Activated T-cell treated with anti-CD3 and anti-CD28 coated beads for 48 hours (primary cell): ENCODE data around the gene FAM72B.
"Not testable (repeated sequence)": the region's sequence is repeated elsewhere in the genome, so short reads cannot be mapped to it uniquely, and the experiment has no call there.

Experiments used
- DNase-seq: peaks from one replicate; pipeline ENCODE4 v3.0.0-alpha.2; 2020; ENCODE audit warnings: low read depth

The FAM72B gene

DNA sequence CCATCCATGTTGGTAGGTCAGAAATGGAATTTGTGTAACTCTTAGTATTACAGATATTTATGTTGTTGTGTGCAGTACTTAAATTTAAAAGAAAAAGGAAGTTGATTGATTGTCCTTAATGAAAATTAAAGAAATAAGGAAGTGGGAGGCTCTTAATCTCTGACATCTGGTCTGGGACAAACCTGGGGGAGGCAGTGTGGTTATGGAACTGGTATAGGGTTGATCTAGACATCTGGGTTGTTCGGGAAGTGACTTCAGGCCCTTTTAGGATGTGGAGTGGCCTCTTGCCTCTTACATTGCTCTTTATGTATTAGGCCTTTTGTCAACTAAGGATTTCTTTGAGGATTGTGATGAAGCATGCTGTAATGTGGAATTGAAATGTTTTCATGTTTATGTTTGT, 16.1 kb upstream of the FAM72B start:
- not testable (repeated sequence) for DNase-seq

GRCh38 chr1:121199763-121200162, 15.6 kb upstream of the FAM72B start:
- not testable (repeated sequence) for DNase-seq

DNA sequence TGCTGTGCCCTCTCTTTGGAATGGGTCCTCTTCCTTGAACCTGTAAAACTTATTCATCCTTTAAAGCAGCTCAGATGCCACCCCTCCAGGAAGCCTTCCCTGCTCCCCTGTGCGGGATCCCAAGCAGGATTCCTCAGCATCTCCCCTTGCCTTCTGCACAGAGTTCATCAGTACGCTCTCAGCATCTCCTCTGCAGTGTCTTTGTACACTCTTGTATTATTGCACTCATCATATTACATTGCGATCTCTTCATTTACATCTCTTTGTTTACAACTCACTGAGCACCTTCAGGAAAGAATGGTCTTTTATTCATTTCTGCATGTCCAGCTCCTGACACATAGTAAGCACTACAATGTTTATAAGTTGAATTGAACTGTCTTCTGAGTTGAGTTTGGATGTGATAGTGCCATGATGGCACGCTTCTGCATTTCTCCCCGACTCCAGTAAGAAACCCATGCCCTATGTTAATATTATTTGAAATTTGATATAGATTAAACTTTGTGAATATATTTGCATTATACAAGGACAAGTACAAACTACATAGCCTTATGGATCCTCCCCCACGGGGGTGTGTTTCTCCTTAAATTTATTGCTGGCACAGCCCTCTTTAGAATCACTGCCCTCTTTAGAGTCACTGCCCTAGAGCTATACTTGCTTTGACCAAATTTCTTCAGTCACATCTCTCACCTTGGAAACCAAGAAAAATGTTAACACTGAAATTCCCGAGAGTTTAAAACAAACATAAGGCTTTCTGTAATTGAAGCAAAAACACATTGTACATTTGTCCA, 13.1 kb upstream of the FAM72B start:
- not testable (repeated sequence) for DNase-seq

GRCh38 chr1:121192512-121192911, 8.4 kb upstream of the FAM72B start:
- not testable (repeated sequence) for DNase-seq

DNA sequence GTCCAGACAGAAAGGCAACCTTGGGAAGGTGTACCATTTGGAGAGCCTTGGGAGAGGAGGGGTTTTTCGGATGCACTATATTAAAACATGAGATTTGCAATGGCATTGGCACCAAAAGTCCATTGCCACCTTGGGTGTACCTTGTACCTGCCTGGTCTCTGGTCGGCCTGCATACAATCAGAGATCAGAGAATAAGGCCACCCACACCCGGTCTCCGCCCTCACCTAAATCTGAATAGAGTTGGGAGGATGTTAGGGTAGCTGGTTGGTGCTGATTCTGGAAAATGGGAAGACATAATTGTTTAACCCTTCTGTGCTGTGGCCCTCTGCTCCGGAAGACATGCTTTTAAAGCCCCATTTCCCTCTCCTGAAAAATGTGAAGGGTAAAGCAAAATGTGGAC, 3.8 kb upstream of the FAM72B start:
- DNase-seq, result not testable (repeated sequence)

- DNase-seq, result not testable (repeated sequence)
These were observed 2.1 kb upstream of the FAM72B start for GRCh38 chr1:121186191-121186590.

- not testable (repeated sequence) for DNase-seq
These were observed 1.1 kb upstream of the FAM72B start for GRCh38 chr1:121185140-121185708.

- DNase-seq, result not testable (repeated sequence)
These were observed 273 bp downstream of the FAM72B start for GRCh38 chr1:121183867-121184266.

DNA sequence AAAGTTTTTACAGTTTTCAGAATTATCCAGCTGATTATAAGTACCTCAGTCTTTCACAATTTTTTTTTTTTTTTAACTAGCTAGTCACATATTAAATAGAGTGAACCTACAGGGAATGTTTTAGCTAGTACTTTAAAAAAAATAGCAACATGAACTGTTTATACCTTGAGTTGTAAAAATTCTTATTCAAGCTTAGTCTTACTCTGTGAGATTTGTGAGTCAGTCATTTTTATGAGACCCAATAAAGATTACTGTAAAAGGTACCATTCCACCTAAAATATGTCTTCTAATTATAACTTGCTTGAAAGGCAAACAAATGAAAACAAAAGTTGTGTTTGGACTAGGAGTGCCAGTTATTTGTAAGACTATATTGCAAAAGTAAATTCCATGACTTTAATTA, 5.9 kb downstream of the FAM72B start:
- DNase-seq, result not testable (repeated sequence)

GRCh38 chr1:121176649-121177048, 7.5 kb downstream of the FAM72B start:
- DNase-seq, result not testable (repeated sequence)

- DNase-seq, result not testable (repeated sequence)
These were observed 15.9 kb downstream of the FAM72B start for GRCh38 chr1:121168152-121168668.

DNA sequence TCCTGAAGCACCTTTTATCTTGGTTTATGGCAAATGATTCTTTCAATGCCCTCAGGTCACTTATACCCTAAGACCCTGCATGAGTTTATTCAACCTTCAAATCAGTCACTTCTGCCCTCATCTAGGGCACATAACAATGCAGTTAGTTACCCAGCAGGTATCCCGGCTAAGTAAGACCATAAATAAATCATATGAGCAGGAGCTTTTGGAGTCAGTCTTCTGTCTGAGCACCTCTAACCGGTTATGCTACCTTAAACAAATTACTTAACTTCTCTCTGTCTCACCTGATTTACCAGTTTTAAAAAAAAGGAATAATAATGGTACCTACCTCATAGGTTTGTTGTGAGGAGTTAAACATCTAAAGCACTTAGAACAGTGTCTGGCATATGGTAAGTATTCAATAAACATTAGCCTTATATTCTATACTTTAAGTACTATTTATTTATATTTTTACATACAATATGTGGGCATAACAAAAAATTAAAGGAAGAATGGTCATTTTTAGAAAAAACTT, 16.9 kb downstream of the FAM72B start:
- not testable (repeated sequence) for DNase-seq

DNA sequence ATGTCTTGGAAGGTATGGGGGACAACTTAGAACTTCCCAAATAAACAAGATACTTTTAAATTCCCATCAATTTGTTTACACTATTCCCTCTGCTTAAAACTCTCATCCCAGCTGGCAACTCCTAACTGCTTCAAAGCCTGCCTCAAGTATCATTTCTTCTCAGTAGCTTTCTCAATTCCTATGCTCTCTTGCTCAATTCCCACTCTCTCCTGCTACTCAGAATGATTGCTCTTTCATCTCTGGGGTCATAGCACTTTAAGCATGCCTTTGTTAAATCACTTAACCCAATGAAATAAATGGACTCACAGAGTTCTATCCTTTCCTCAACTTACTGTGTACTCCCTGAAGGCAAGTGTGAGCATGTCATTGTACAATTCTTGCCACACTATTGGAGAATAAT, 18.8 kb downstream of the FAM72B start:
- not testable (repeated sequence) for DNase-seq

DNA sequence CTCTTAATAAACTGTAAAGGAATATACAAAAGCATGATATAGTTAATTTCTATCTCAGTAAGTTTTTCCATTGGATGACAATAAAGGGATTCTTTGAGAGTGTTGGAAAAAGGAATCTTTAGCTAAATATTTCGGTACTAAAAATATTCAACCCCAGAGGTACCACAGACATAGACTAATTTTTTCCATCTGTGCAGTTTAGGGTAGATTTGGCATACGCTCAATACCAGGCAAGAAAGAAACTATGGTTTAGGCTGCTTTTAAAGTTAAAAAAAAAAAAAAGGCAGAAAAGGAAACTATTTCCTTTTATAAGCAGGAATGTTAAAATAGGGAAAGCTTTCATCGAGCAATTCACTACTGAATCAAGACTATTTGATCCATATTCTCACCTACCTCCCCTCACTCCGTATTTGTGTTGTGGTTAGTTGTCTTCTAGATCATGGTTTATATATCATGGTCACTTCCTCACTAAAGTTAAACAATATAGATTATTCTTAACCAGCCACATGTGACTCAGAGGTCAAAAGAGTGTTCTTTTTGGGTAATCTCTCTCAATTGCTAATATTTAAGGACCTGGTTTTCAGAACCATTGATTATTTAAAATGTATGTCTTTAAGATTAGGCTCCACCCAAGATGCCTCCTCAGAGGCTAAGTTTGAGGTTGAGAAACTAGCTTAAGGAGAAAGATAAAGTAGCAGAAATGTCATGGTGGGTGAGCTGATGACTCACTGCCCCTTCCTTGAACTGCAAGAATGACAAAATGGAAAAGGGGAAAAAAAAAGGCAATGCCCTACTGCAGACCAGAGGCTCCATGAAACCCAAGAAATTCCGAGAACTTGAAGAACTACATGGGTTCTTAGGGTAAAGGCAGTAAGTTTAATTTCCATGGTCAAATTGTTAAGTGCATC, 20.0 kb downstream of the FAM72B start:
- DNase-seq, result not testable (repeated sequence)

- DNase-seq, result not testable (repeated sequence)
These were observed 22.8 kb downstream of the FAM72B start for GRCh38 chr1:121161199-121161901.

- not testable (repeated sequence) for DNase-seq
These were observed 24.0 kb downstream of the FAM72B start for GRCh38 chr1:121160118-121160517.

DNA sequence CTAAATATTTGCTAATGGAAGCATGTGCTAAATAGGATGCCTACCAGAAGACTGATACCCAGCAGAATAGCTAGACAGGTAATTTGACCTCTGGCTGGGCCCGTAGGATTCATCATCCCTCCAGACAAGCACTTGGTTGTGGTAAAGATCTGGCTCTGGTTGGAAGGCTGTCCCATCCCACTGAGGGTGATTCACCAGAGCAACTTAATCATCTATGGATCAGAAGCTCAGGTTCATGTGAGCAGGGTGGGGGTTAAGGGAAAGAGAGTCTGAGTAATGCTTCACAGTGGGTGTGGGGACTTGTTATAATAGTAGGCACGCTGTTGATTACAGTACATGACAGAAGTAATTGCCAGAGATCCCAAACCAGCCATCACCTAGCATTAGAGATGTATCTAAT, 26.5 kb downstream of the FAM72B start:
- DNase-seq, result not testable (repeated sequence)

DNA sequence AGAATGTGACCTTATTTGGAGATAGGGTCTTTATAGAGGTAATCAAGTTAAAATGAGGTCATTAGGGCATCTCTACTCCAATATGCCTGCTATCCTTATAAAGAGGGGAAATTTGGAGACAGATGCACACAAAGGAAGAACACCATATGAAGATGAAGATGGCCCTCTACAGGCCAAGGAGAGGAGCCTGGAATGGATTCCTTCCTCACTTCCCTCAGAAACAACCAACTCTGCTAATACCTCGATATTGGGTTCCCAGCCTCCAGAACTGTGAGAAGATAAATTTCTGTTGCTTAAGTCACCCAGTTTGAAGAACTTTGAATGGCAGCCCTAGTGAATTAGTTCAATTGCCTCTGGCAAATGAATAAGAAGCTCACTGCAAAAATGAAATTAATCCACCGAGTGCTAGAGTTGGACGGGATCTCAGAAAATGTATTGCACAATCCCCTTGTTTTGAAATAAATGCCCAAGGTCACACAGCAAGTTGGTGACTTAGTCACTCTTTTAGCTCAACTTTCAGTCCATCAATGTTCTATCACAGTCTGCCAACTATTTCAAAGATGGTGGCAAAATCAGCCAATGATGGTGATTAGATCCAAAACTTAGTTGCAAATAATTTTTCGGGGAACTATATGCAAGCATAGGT, 27.1 kb downstream of the FAM72B start:
- not testable (repeated sequence) for DNase-seq

DNA sequence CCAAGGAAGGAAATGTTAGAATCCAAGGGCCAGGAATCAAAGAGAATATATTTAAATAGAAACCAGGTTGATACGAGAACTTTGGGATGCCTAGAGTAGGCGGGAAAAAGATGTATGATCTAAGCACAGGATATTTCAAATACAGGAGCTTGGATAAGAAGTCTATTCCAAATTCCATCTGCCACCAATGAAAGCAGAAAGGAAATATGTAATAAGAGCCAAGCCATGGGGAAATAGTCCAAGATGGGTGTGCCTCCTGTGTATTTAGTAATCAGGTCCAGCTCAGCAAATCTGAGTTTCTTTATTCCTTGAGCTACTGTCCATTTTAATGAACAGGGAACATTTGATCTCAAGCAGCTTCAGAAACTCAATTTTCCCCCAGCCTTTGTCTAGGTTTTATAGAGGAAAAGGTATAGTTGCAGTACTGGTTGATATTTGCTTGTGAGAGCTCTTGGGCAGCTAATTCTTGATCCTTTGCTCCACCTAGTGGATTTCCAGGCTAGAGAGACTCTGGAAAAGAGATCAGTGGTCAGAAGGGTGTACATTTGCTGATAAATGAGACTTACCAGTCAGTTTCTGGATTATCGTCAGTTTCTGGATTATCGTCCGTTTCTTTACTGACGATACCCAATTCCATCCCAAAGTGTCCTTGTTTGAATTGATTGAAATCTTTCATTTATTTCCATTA, 28.3 kb downstream of the FAM72B start:
- not testable (repeated sequence) for DNase-seq

DNA sequence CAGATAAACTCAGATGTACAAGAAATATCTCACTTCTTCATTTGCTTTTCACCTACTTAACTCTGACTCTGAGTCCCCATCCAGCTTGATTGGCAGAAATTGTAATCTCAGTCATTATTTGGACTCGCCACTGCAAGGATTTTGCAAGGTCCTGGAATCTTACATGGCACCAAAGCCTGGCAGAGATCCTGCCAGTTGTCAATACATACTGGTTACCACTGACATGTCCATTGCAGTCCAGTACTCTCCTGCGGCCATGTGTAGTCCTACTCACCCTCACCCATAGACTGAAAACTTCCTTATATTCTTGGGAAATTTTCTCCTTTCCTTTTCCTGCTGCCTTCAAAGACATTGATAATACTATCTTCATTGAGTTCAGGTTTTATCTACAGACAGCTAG, 29.3 kb downstream of the FAM72B start:
- not testable (repeated sequence) for DNase-seq
